ENCODE results near the gene ITGB2. TPM values are rescaled to one million over a fixed set of nuclear protein-coding genes. Genes with fewer than 3 reads are reported as not detected.
"Not testable (repeated sequence)": the region's sequence is repeated elsewhere in the genome, so short reads cannot be mapped to it uniquely, and the experiment has no call there.

Gene ITGB2
- total RNA-seq, 1 donor from 2014 or later: 84.5 TPM

GRCh38 chr21:44926331-44927101 lies 5.8 kb upstream of the ITGB2 start:
- no peak for DNase-seq (ENCODE audit: low spot score)

- no peak for DNase-seq (ENCODE audit: low spot score)
These were observed 4.7 kb upstream of the ITGB2 start for GRCh38 chr21:44925378-44925755.

GRCh38 chr21:44924606-44925377 lies 4.1 kb upstream of the ITGB2 start:
- DNase-seq (ENCODE audit: low spot score): no peak

GRCh38 chr21:44923480-44924084 lies 2.9 kb upstream of the ITGB2 start:
- no peak for DNase-seq (ENCODE audit: low spot score)

GRCh38 chr21:44921928-44922327 lies 1.2 kb upstream of the ITGB2 start:
- DNase-seq (ENCODE audit: low spot score): no peak

GRCh38 chr21:44919913-44920693 lies 596 bp downstream of the ITGB2 start:
- no peak for DNase-seq (ENCODE audit: low spot score)

- DNase-seq (ENCODE audit: low spot score): no peak
These were observed 1.4 kb downstream of the ITGB2 start for GRCh38 chr21:44919111-44919912.

- no peak for DNase-seq (ENCODE audit: low spot score)
These were observed 2.1 kb downstream of the ITGB2 start for GRCh38 chr21:44918581-44919033.

GRCh38 chr21:44918107-44918470 lies 2.6 kb downstream of the ITGB2 start:
- DNase-seq (ENCODE audit: low spot score): no peak

- DNase-seq (ENCODE audit: low spot score): no peak
These were observed 3.1 kb downstream of the ITGB2 start for GRCh38 chr21:44917446-44918106.

- no peak for DNase-seq (ENCODE audit: low spot score)
These were observed 3.7 kb downstream of the ITGB2 start for GRCh38 chr21:44916965-44917364.

GRCh38 chr21:44914176-44914874 lies 6.4 kb downstream of the ITGB2 start:
- DNase-seq (ENCODE audit: low spot score): peak; percentile 42

- no peak for DNase-seq (ENCODE audit: low spot score)
These were observed 7.1 kb downstream of the ITGB2 start for GRCh38 chr21:44913425-44914175.

GRCh38 chr21:44912506-44913412 lies 7.9 kb downstream of the ITGB2 start:
- not testable (repeated sequence) for DNase-seq (ENCODE audit: low spot score)

GRCh38 chr21:44912158-44912473 lies 8.6 kb downstream of the ITGB2 start:
- no peak for DNase-seq (ENCODE audit: low spot score)

GRCh38 chr21:44911384-44912157 lies 9.1 kb downstream of the ITGB2 start:
- peak; percentile 92 for DNase-seq (ENCODE audit: low spot score)

GRCh38 chr21:44911068-44911383 lies 9.7 kb downstream of the ITGB2 start:
- DNase-seq (ENCODE audit: low spot score): no peak

Data from mucosa of gallbladder (tissue), 1 donor.